K562 (cell line): ENCODE data around the gene SIX3. TPM values are rescaled to one million over a fixed set of nuclear protein-coding genes. Genes with fewer than 3 reads are reported as not detected.

Source experiments
- CREBBP ChIP-seq: IDR thresholded peaks from one replicate; pipeline ENCODE4 v1.6.1; 2012; ENCODE audit warnings: low read depth, mild to moderate bottlenecking, control low read depth, inconsistent platforms, low read length
- SMARCE1 ChIP-seq: fragments of 450-650 bp; IDR thresholded peaks from 2 replicates; pipeline ENCODE4 v1.7.1; 2016; ENCODE audit warnings: mild to moderate bottlenecking
- polyA plus RNA-seq, 8 experiments: library from polyadenylated mRNA; depleted of rRNA in 4 of 8; stranded (reverse) in 5 of 8; unstranded in 3 of 8; fragments of >200 nt; fragmentation: Nextera tagmentation in 2 of 8; fragmentation: Illumina TruSeq in 1 of 8; extraction: Ambion mirVana in 2 of 8; extraction: Trizol in 1 of 8; gene quantifications; 2 replicates each; pipeline versions ENCODE4 v1.2.1 to v1.2.3, GENCODE V29; 2011 to 2014; ENCODE audit warnings: inconsistent platforms in 1 of 8, missing spikeins in 1 of 8
- total RNA-seq, 7 experiments: library from RNA; depleted of rRNA in 6 of 7; stranded (reverse); fragments of >200 nt in 6 of 7; fragmentation: Illumina TruSeq in 2 of 7; extraction: Trizol in 2 of 7; gene quantifications; 2 replicates each; pipeline versions ENCODE4 v1.2.1 to v1.2.3, GENCODE V29; 2011 to 2021; ENCODE audit warnings: low replicate concordance in 1 of 7
- TF ChIP-seq, protein P1 (sequence below), 2 experiments: fragments of 450-650 bp in 1 of 2; IDR thresholded peaks; 2 replicates each; pipeline ENCODE4 v1.6.1; 2011 to 2017; ENCODE audit warnings: low read depth in 2 of 2, antibody characterized with exemption in 1 of 2, borderline replicate concordance in 1 of 2, low read length in 1 of 2, mild to moderate bottlenecking in 1 of 2, mixed read lengths in 1 of 2; ENCODE audit not compliant: control insufficient read depth in 1 of 2
- TF ChIP-seq, protein P2 (sequence below): sonication (generic); formaldehyde crosslinking; IDR thresholded peaks from 2 replicates; pipeline ENCODE4 v1.4.0; 2020; ENCODE audit warnings: mild to moderate bottlenecking, missing genetic modification reagents

SIX3 gene
- total and polyA plus RNA-seq, 9 of the 15 experiments (the other 6 are each of a cell fraction or from before 2014, with no cell fraction given) = not detected

DNA sequence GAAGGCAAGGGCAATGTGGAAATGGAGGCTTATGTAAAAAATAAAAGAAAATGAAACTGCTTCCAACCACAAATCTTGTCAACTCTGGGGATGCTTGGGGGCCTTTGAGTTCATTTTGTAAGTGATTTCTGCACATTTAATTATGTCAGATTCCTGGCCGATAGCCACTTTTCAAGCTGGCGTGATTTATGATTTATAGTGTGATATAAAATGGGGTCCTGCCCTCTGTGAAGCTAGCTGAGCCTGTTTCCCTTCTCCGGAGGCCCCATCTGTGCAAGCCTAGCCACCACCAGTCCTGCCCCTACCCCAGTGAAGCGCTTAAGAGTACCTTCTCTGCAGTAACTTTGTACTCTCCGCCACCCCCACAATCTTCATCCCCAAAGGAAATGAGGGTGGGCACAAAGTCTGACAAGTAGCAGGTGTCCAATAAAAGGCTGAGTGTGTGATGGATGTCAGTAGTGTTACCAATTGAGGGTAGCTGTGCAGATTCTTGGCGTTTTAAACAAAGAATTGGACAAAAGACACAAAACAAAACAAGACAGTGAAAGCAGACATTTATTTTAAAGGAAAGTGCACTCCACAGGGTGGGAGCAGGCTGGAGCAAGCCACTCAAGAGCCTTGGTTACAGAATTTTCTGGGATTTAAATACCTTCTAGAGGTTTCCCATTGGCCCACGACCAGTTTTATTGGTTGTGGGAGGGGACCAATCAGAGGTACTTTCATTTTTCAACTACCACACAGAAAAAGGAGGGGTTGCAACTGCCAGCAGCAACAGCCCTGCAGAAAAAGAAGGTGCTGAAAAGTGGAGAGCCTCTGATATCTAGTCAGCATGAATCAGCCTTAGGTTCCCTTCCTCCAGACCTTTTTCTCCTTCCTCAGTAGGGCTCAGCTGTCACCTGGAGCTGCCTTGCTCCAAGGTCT is 39.0 kb upstream of the SIX3 start (continued):
- TF ChIP-seq, protein P1, sequence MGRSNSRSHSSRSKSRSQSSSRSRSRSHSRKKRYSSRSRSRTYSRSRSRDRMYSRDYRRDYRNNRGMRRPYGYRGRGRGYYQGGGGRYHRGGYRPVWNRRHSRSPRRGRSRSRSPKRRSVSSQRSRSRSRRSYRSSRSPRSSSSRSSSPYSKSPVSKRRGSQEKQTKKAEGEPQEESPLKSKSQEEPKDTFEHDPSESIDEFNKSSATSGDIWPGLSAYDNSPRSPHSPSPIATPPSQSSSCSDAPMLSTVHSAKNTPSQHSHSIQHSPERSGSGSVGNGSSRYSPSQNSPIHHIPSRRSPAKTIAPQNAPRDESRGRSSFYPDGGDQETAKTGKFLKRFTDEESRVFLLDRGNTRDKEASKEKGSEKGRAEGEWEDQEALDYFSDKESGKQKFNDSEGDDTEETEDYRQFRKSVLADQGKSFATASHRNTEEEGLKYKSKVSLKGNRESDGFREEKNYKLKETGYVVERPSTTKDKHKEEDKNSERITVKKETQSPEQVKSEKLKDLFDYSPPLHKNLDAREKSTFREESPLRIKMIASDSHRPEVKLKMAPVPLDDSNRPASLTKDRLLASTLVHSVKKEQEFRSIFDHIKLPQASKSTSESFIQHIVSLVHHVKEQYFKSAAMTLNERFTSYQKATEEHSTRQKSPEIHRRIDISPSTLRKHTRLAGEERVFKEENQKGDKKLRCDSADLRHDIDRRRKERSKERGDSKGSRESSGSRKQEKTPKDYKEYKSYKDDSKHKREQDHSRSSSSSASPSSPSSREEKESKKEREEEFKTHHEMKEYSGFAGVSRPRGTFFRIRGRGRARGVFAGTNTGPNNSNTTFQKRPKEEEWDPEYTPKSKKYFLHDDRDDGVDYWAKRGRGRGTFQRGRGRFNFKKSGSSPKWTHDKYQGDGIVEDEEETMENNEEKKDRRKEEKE (IDR thresholded peaks at IDR 0.05; ENCODE audit: borderline replicate concordance in 1 of 2, control insufficient read depth in 1 of 2, low read depth in 2 of 2, low read length in 1 of 2) = no peak
- no peak for TF ChIP-seq SMARCE1
- TF ChIP-seq CREBBP = no peak
- TF ChIP-seq, protein P2, sequence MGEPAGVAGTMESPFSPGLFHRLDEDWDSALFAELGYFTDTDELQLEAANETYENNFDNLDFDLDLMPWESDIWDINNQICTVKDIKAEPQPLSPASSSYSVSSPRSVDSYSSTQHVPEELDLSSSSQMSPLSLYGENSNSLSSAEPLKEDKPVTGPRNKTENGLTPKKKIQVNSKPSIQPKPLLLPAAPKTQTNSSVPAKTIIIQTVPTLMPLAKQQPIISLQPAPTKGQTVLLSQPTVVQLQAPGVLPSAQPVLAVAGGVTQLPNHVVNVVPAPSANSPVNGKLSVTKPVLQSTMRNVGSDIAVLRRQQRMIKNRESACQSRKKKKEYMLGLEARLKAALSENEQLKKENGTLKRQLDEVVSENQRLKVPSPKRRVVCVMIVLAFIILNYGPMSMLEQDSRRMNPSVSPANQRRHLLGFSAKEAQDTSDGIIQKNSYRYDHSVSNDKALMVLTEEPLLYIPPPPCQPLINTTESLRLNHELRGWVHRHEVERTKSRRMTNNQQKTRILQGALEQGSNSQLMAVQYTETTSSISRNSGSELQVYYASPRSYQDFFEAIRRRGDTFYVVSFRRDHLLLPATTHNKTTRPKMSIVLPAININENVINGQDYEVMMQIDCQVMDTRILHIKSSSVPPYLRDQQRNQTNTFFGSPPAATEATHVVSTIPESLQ (CRISPR knock-in tag) = no peak
- TF ChIP-seq, all 486 proteins: peak for 0
